ENCODE data around the gene USP3. TPM values are rescaled to one million over a fixed set of nuclear protein-coding genes. Genes with fewer than 3 reads are reported as not detected.
A peak's percentile ranks its signal among the peaks of the same experiment; 100 is the strongest.

USP3 gene
- polyA plus RNA-seq, 1 of the 3 experiments (the other 2 are of a cell fraction) = 9.3 TPM

GRCh38 chr15:63476229-63476632 is 28.2 kb upstream of the USP3 start:
- H2AFZ ChIP-seq (ENCODE audit: low read depth) = no peak overlapping the region; the same call in 1 of the 2 replicates
- H3K4me2 ChIP-seq = 0 out of 2 replicates have a peak overlapping the region, but pooled peaks have one; percentile 18
- H3K4me3 ChIP-seq (ENCODE audit: low read depth in 2 of 2, low read length in 1 of 2) = no peak overlapping the region
- H4K20me1 ChIP-seq (ENCODE audit: insufficient read depth) = no peaks in the 10 kb centered on the region
- no peaks in the 10 kb centered on the region for H3K9me3 ChIP-seq
- WGBS (ENCODE audit: low lambda C conversion rate) = 33% methylated on average over 2 of the region's 2 CpGs
- H3K79me2 ChIP-seq (ENCODE audit: insufficient read depth) = no peaks in the 10 kb centered on the region
- no peaks in the 10 kb centered on the region for H3K27me3 ChIP-seq (ENCODE audit: insufficient read depth)
- no peaks in the 10 kb centered on the region for H3K36me3 ChIP-seq (replicated peaks in 1 of 2; ENCODE audit: control insufficient read depth in 1 of 2, insufficient read depth in 2 of 2, low read length in 1 of 2)
- H3K9me2 ChIP-seq = no peaks in the 10 kb centered on the region
- TF ChIP-seq RFX5 (IDR thresholded peaks at IDR 0.05; ENCODE audit: low read length) = no peak
- TF ChIP-seq SIN3A (IDR thresholded peaks at IDR 0.05; ENCODE audit: borderline replicate concordance, low read depth, low read length) = no peak
- TF ChIP-seq, protein P1, sequence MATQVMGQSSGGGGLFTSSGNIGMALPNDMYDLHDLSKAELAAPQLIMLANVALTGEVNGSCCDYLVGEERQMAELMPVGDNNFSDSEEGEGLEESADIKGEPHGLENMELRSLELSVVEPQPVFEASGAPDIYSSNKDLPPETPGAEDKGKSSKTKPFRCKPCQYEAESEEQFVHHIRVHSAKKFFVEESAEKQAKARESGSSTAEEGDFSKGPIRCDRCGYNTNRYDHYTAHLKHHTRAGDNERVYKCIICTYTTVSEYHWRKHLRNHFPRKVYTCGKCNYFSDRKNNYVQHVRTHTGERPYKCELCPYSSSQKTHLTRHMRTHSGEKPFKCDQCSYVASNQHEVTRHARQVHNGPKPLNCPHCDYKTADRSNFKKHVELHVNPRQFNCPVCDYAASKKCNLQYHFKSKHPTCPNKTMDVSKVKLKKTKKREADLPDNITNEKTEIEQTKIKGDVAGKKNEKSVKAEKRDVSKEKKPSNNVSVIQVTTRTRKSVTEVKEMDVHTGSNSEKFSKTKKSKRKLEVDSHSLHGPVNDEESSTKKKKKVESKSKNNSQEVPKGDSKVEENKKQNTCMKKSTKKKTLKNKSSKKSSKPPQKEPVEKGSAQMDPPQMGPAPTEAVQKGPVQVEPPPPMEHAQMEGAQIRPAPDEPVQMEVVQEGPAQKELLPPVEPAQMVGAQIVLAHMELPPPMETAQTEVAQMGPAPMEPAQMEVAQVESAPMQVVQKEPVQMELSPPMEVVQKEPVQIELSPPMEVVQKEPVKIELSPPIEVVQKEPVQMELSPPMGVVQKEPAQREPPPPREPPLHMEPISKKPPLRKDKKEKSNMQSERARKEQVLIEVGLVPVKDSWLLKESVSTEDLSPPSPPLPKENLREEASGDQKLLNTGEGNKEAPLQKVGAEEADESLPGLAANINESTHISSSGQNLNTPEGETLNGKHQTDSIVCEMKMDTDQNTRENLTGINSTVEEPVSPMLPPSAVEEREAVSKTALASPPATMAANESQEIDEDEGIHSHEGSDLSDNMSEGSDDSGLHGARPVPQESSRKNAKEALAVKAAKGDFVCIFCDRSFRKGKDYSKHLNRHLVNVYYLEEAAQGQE (IDR thresholded peaks at IDR 0.05; ENCODE audit: low read depth, low read length) = no peak
- peak; percentile 71; the same call in 1 of the 2 replicates for TF ChIP-seq FOSL2 (IDR thresholded peaks at IDR 0.05; ENCODE audit: borderline replicate concordance, low read depth)
- TF ChIP-seq TAF1 (IDR thresholded peaks at IDR 0.05; ENCODE audit: borderline replicate concordance, low read depth, low read length) = peak; percentile 24; the same call in 1 of the 2 replicates
- peak; percentile 78 for TF ChIP-seq JUND (IDR thresholded peaks at IDR 0.05)
- no peak for TF ChIP-seq MAX (IDR thresholded peaks at IDR 0.05; ENCODE audit: low read depth)
- TF ChIP-seq, protein P2, sequence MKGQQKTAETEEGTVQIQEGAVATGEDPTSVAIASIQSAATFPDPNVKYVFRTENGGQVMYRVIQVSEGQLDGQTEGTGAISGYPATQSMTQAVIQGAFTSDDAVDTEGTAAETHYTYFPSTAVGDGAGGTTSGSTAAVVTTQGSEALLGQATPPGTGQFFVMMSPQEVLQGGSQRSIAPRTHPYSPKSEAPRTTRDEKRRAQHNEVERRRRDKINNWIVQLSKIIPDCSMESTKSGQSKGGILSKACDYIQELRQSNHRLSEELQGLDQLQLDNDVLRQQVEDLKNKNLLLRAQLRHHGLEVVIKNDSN (IDR thresholded peaks at IDR 0.05; ENCODE audit: borderline replicate concordance, low read depth) = 0 out of 2 replicates have a peak, but pooled peaks have one; percentile 29
- no peak for TF ChIP-seq ELF1 (IDR thresholded peaks at IDR 0.05)
- TF ChIP-seq TCF12 (IDR thresholded peaks at IDR 0.05) = no peak
- TF ChIP-seq, protein P3, sequence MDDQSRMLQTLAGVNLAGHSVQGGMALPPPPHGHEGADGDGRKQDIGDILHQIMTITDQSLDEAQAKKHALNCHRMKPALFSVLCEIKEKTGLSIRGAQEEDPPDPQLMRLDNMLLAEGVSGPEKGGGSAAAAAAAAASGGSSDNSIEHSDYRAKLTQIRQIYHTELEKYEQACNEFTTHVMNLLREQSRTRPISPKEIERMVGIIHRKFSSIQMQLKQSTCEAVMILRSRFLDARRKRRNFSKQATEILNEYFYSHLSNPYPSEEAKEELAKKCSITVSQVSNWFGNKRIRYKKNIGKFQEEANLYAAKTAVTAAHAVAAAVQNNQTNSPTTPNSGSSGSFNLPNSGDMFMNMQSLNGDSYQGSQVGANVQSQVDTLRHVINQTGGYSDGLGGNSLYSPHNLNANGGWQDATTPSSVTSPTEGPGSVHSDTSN (IDR thresholded peaks at IDR 0.05) = peak; percentile 43; the same call in 1 of the 2 replicates
- peaks cover 6% of the 10 kb centered on the region for H3F3A ChIP-seq (replicated peaks; ENCODE audit: insufficient read depth)
- peak overlapping the region in 1 of 2 experiments; percentile 67; a peak in 2 of 4 replicates for H3K27ac ChIP-seq (ENCODE audit: low read depth in 2 of 2, low read length in 1 of 2)
- H3K4me1 ChIP-seq (ENCODE audit: control insufficient read depth in 1 of 2, insufficient read depth in 2 of 2, low read depth in 1 of 2, low read length in 1 of 2) = peaks cover 0 to 13% of the 10 kb centered on the region in 2 experiments; a peak in 1 of 4 replicates
- CTCF ChIA-PET = interaction anchor here (1.2 to 3.3 kb wide), 2 partner anchors 10 to 11 kb away, joined by 9 to 21 read pairs; no protein-coding TSS in a partner anchor
- DNase-seq = no peak
- H3K9ac ChIP-seq = no peak overlapping the region
- POLR2A ChIA-PET = no interaction called here

GRCh38 chr15:63478243-63478642 is 26.1 kb upstream of the USP3 start:
- H3F3A ChIP-seq (replicated peaks; ENCODE audit: insufficient read depth) = peaks cover 9% of the 10 kb centered on the region
- ChIA-PET POLR2A (no interaction called here), CTCF (interaction anchor here (0.9 to 2.8 kb wide), 3 partner anchors 9 to 11 kb away, joined by 4 to 12 read pairs (median 7); no protein-coding TSS in a partner anchor)
- DNase-seq = no peak
- 92% methylated on average over 6 of the region's 6 CpGs for WGBS (ENCODE audit: low lambda C conversion rate)
- no peaks in the 10 kb centered on the region for H3K27me3 ChIP-seq (ENCODE audit: insufficient read depth)
- H4K20me1 ChIP-seq (ENCODE audit: insufficient read depth) = no peaks in the 10 kb centered on the region
- peaks cover 0 to 13% of the 10 kb centered on the region in 2 experiments; a peak in 1 of 4 replicates for H3K4me1 ChIP-seq (ENCODE audit: control insufficient read depth in 1 of 2, insufficient read depth in 2 of 2, low read depth in 1 of 2, low read length in 1 of 2)
- H3K9ac ChIP-seq = no peak overlapping the region
- no peak overlapping the region for H3K4me3 ChIP-seq (ENCODE audit: low read depth in 2 of 2, low read length in 1 of 2)
- no peak overlapping the region for H3K4me2 ChIP-seq
- no peak overlapping the region for H2AFZ ChIP-seq (ENCODE audit: low read depth)
- no peak overlapping the region for H3K27ac ChIP-seq (ENCODE audit: low read depth in 2 of 2, low read length in 1 of 2)
- H3K79me2 ChIP-seq (ENCODE audit: insufficient read depth) = no peaks in the 10 kb centered on the region
- no peaks in the 10 kb centered on the region for H3K9me2 ChIP-seq
- H3K36me3 ChIP-seq (replicated peaks in 1 of 2; ENCODE audit: control insufficient read depth in 1 of 2, insufficient read depth in 2 of 2, low read length in 1 of 2) = no peaks in the 10 kb centered on the region
- no peaks in the 10 kb centered on the region for H3K9me3 ChIP-seq
- TF ChIP-seq FOSL2 (IDR thresholded peaks at IDR 0.05; ENCODE audit: borderline replicate concordance, low read depth) = no peak
- no peak for TF ChIP-seq GABPA (IDR thresholded peaks at IDR 0.05; ENCODE audit: low read depth)
- TF ChIP-seq, protein P4, sequence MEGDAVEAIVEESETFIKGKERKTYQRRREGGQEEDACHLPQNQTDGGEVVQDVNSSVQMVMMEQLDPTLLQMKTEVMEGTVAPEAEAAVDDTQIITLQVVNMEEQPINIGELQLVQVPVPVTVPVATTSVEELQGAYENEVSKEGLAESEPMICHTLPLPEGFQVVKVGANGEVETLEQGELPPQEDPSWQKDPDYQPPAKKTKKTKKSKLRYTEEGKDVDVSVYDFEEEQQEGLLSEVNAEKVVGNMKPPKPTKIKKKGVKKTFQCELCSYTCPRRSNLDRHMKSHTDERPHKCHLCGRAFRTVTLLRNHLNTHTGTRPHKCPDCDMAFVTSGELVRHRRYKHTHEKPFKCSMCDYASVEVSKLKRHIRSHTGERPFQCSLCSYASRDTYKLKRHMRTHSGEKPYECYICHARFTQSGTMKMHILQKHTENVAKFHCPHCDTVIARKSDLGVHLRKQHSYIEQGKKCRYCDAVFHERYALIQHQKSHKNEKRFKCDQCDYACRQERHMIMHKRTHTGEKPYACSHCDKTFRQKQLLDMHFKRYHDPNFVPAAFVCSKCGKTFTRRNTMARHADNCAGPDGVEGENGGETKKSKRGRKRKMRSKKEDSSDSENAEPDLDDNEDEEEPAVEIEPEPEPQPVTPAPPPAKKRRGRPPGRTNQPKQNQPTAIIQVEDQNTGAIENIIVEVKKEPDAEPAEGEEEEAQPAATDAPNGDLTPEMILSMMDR (IDR thresholded peaks at IDR 0.05) = no peak
- TF ChIP-seq MAX (IDR thresholded peaks at IDR 0.05; ENCODE audit: low read depth) = no peak
- no peak for TF ChIP-seq JUND (IDR thresholded peaks at IDR 0.05)
- TF ChIP-seq NRF1 (IDR thresholded peaks at IDR 0.05; ENCODE audit: low read depth, low read length) = no peak
- TF ChIP-seq NFIC (IDR thresholded peaks at IDR 0.05; ENCODE audit: borderline replicate concordance) = no peak
- no peak for TF ChIP-seq TCF12 (IDR thresholded peaks at IDR 0.05)
- no peak for TF ChIP-seq RCOR1 (IDR thresholded peaks at IDR 0.05; ENCODE audit: low read length)
- TF ChIP-seq SMC3 (IDR thresholded peaks at IDR 0.05; ENCODE audit: low read depth, low read length) = no peak
- TF ChIP-seq RAD21 (IDR thresholded peaks at IDR 0.05; ENCODE audit: low read length) = no peak

Data from SK-N-SH (cell line).